Effector memory CD4-positive, alpha-beta T cell (primary cell): Measurements from ENCODE around the gene LANCL2.

Experiments
- DNase-seq, 3 donors: peaks; one replicate each; pipeline ENCODE4 v3.0.0-alpha.2; 2020
- H3K27ac ChIP-seq: 2 replicates; pipeline ENCODE4 v1.7.0; 2013; ENCODE audit warnings: mild to moderate bottlenecking, low read length, moderate library complexity; ENCODE audit not compliant: insufficient read depth, poor library complexity, severe bottlenecking
- H3K27me3 ChIP-seq: replicated peaks from 2 replicates; pipeline ENCODE4 v1.7.0; 2013; ENCODE audit warnings: mild to moderate bottlenecking, low read length; ENCODE audit not compliant: insufficient read depth, control insufficient read depth, poor library complexity, severe bottlenecking
- H3K36me3 ChIP-seq: 2 replicates; pipeline ENCODE4 v1.7.0; 2013; ENCODE audit warnings: mild to moderate bottlenecking, low read length, moderate library complexity; ENCODE audit not compliant: control insufficient read depth, insufficient read depth
- H3K4me1 ChIP-seq: 2 replicates; pipeline ENCODE4 v1.7.0; 2013; ENCODE audit warnings: low read length, mild to moderate bottlenecking; ENCODE audit not compliant: control insufficient read depth, insufficient read depth, poor library complexity, severe bottlenecking
- H3K4me3 ChIP-seq: 2 replicates; pipeline ENCODE4 v1.7.0; 2013; ENCODE audit warnings: low read length, low read depth, mild to moderate bottlenecking; ENCODE audit not compliant: insufficient read depth, poor library complexity, severe bottlenecking
- H3K9me3 ChIP-seq: 2 replicates; pipeline ENCODE4 v1.7.0; 2013; ENCODE audit warnings: mild to moderate bottlenecking, low read length, moderate library complexity; ENCODE audit not compliant: control insufficient read depth

Gene LANCL2

DNA sequence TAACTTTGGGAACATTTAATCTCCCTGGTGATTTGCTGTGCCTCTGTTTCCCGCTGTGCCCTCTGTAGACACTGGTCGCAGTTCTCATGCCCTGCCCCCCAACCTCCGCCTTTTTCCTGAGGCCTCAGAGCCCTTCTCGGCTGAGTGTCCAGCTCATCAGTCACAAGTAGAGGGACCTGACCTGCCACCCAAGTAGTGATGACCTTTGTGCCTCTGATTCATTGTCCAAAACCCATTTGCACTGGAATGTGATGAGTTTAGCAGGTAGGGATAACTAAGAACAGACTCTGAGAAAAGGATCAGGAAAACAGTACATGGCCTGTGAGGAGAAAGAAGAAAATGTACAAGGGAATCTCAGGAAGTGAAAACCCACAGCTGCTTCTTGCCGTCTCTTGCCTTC lies 58.8 kb downstream of the LANCL2 start:
- DNase-seq: no peak
- H3K4me3 ChIP-seq: no peak overlapping the region
- no peaks in the 10 kb centered on the region for H3K4me1 ChIP-seq
- H3K9me3 ChIP-seq: no peaks in the 10 kb centered on the region
- H3K27ac ChIP-seq: no peak overlapping the region
- no peaks in the 10 kb centered on the region for H3K27me3 ChIP-seq
- no peaks in the 10 kb centered on the region for H3K36me3 ChIP-seq

DNA sequence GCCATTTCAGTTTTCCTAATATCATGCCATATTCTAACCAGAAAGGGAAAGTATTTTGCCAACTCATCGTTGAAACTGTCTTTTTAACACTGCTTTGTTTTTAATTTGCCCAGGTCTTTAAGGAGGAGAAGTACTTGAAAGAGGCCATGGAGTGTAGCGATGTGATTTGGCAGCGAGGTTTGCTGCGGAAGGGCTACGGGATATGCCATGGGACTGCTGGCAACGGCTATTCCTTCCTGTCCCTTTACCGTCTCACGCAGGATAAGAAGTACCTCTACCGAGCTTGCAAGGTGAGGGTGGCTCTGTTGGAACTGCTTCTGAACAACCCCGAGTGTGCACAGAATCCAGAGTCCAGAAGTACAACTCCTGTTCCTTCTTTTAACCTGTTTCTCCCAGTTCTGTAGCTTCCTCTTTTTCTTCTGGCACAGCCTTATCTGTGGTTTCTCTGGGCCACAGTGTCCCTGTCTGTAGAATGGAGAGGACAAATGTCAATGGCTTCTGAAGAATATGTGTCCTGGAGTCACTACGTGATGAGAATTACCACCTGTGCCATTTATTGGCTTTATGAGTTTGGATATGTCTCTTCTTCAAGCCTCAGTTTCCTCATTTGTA lies 60.1 kb downstream of the LANCL2 start:
- H3K9me3 ChIP-seq: no peaks in the 10 kb centered on the region
- H3K27me3 ChIP-seq: no peaks in the 10 kb centered on the region
- no peak overlapping the region for H3K4me3 ChIP-seq
- H3K27ac ChIP-seq: no peak overlapping the region
- H3K4me1 ChIP-seq: no peaks in the 10 kb centered on the region
- H3K36me3 ChIP-seq: no peaks in the 10 kb centered on the region
- no peak for DNase-seq

DNA sequence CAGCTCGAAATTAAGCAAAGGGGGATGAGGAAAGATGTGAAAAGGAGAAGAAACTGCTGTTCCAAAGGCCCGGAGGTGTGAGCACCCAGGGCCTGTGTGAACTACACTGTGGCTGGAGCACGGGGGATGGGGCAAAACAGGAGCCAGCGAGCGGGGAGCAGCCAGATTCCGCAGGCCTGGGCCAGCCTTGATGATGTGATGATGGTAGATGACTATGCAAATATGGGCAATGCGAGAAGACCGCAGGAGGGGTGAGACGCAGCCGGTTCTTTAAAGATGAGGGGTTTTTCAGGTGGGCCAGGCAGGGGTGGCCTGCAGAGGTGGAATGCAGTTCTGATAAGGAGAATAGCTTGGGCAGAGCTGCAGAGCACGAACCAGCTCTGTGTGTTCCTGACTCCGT lies 61.5 kb downstream of the LANCL2 start:
- H3K36me3 ChIP-seq: no peaks in the 10 kb centered on the region
- no peak for DNase-seq
- no peak overlapping the region for H3K27ac ChIP-seq
- no peaks in the 10 kb centered on the region for H3K4me1 ChIP-seq
- no peak overlapping the region for H3K4me3 ChIP-seq
- no peaks in the 10 kb centered on the region for H3K27me3 ChIP-seq
- H3K9me3 ChIP-seq: no peaks in the 10 kb centered on the region

DNA sequence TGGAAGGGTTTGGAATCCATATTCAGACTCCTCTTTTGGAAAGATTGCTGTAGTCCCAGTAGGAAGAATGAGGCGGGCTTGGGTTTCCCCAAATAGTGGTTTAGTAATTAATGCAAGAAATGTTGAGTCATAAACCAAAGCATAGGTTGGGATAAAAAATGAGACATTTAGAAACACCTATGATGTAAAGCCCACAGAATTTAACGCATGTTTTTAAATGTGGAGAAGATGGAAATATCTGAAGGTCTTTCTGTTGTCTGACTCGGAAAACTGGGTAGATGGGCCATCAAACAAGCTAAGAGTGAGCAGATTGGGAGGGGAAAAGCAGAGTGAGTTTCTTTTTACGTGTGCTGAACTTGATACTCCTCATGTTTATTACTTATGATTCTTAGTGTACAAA lies 62.2 kb downstream of the LANCL2 start:
- DNase-seq: no peak
- Histone ChIP-seq H3K9me3 (no peaks in the 10 kb centered on the region), H3K36me3 (no peaks in the 10 kb centered on the region), H3K27me3 (no peaks in the 10 kb centered on the region), H3K4me3 (no peak overlapping the region), H3K4me1 (no peaks in the 10 kb centered on the region), H3K27ac (no peak overlapping the region)

DNA sequence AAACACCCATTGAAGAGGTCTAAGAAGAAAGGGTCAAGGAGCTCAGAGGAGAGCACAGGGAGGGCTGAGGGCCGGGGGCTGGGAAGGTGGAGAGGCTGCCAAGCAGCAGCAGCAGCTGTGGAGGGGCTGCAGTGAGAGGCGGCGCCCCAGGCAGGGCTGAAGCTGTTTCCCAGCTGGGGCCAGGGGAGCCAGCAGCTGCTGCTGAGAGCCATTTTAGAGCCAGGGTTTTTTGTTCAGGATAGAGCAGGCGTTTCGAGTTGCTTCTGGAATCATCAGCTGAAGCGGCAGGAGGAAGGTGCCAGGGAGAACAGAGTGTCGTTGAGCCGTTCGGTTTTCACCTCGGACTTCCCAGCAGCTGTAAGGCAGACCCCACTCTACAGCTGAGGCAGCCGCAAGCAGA lies 62.7 kb downstream of the LANCL2 start:
- Histone ChIP-seq H3K27me3 (no peaks in the 10 kb centered on the region), H3K9me3 (no peaks in the 10 kb centered on the region), H3K36me3 (no peaks in the 10 kb centered on the region), H3K4me3 (no peak overlapping the region), H3K4me1 (no peaks in the 10 kb centered on the region), H3K27ac (no peak overlapping the region)
- no peak for DNase-seq

DNA sequence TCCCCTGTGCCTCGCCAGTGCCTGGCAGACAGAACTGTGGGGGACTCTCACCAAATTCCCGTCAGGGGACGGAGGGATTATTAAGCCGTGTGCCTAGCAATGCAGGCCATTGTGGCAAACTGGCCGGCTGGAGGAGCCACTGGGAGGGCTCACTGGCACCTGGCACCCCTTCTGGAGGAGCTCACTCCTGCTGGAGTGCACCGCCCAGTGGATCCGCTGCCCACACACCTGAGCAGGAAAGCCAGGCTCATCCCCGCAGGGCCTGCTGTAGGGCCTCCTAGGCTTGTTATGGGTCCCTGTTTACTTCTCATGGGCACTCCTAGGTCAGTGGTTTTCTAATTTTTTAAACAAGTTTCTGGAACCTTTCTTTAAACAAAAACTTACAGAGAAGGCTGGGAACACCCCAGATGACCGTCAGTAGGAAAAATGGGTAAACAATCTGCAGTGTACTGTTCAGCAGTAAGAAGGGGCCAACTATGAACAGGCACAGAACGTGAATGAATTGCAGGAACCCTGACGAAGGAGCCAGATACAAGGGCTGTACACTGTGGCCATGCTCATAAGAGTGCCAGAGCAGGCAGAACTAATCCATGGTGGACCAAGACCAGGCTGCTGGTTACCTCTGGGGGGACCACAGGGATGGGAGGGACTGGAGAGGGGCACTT lies 64.8 kb downstream of the LANCL2 start:
- Histone ChIP-seq H3K27ac (no peak overlapping the region), H3K27me3 (no peaks in the 10 kb centered on the region)

DNA sequence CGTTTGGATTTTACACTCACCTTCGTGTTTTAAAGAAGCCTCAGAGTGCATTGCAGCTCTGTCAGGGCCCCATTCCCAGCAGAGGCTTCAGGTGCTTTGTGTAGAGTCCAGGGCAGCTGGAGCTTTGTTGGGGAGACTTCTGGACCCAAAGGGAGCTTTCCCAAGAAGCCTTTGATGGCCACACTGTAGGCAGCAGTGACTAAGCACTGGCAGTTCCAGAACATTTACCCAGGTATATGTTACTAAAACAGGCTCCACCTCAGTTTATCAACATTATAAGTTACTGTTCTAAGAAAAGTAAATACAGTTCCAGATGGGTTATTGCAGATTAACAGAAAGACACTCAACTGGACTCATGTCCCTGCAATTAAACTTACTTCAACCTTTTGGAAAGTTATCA lies 66.8 kb downstream of the LANCL2 start:
- Histone ChIP-seq H3K4me3 (no peak overlapping the region), H3K9me3 (no peaks in the 10 kb centered on the region), H3K27me3 (no peaks in the 10 kb centered on the region), H3K27ac (no peak overlapping the region), H3K36me3 (no peaks in the 10 kb centered on the region), H3K4me1 (peaks cover 7% of the 10 kb centered on the region)
- no peak for DNase-seq

More for the DNA sequence above, 64.8 kb downstream of the LANCL2 start:
- no peak for DNase-seq
- Histone ChIP-seq H3K4me1 (no peaks in the 10 kb centered on the region), H3K9me3 (no peaks in the 10 kb centered on the region), H3K36me3 (no peaks in the 10 kb centered on the region), H3K4me3 (no peak overlapping the region)

DNA sequence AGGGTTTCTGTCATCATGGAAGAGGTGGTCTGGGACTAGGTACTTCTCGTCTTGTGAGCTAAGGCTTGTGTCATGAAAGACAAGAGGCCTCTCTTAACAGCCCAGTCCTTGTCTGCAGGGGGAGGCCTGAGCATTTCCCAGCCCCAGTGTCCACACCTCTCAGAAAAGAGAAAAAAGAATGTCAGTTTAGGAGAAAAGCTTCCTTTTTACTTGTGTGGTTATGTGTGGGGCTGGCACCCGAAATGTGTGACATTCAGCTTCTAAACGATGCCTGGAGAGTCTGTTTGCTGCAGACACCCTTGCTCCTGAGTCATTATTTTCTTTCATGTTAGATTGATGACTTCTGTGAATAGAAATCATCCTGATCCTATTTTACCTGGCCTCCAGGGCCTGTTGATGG lies 67.4 kb downstream of the LANCL2 start:
- H3K4me3 ChIP-seq: no peak overlapping the region
- no peak for DNase-seq
- H3K36me3 ChIP-seq: no peaks in the 10 kb centered on the region
- peaks cover 7% of the 10 kb centered on the region for H3K4me1 ChIP-seq
- no peaks in the 10 kb centered on the region for H3K27me3 ChIP-seq
- no peaks in the 10 kb centered on the region for H3K9me3 ChIP-seq
- no peak overlapping the region for H3K27ac ChIP-seq

DNA sequence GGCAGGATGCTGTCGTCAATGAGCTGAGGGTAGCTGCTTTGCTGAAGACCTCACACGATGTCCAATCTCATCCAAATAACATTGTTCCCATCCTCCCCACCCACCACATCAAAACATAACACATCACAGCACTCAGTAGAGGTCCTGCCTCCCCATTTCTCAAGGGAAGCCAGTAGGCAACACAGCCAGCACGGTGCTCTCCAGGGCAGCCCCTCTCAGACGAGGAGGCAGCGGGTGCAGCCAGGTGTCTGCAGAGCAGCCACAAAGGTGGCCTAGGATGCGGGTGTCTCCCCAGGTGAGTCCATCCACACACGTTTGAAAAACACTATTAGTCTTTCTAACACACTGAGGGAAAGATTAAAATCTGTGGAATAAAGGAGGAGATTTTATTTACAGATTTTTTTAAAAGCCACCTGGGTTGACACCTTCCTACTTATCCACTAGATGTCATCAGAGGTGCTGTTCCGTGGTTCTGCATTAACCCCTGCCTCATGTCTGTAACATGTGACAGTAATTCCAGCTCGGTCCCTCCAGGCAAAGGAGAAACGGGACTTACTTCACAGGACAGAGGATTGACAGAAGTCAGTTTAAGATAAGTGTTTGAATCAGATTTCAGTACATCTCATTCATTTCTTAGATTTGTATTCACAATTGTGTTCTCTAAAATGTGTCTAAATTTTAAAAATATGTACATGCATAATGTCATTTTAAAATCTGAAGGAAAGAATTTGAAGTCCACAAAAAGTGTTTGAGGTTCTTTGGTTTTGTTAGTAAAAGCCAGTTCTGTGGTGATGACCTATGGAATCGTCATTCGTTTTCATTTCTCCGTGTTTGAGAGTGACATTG lies 68.0 kb downstream of the LANCL2 start:
- H3K36me3 ChIP-seq: no peaks in the 10 kb centered on the region
- H3K27ac ChIP-seq: no peak overlapping the region
- H3K4me1 ChIP-seq: peaks cover 7% of the 10 kb centered on the region
- no peaks in the 10 kb centered on the region for H3K27me3 ChIP-seq
- no peaks in the 10 kb centered on the region for H3K9me3 ChIP-seq
- DNase-seq: no peak
- no peak overlapping the region for H3K4me3 ChIP-seq

DNA sequence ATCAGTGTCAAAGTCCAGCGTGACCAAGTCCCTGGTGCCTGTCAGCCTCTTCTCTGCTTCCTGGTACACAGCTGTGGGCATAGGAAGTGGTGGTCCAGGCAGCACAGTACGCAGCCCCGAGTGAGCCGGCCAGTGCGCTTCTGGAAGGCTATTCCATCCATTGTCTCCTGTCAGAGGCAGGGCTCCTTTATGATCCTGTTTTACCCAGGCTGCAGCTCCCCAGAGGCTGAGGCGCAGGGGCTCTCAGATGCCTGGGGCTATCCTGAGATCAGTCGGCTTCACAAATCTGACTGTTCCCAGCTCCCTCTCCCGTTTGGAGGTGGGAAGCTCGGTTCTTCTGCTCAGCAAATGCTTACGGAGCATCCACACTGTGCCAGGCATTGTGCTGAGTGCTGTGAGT lies 70.3 kb downstream of the LANCL2 start:
- Histone ChIP-seq H3K9me3 (no peaks in the 10 kb centered on the region), H3K27me3 (no peaks in the 10 kb centered on the region), H3K36me3 (no peaks in the 10 kb centered on the region), H3K27ac (no peak overlapping the region), H3K4me1 (peaks cover 13% of the 10 kb centered on the region), H3K4me3 (no peak overlapping the region)
- no peak for DNase-seq
